Right ventricle myocardium superior (tissue), 1 donor: ENCODE results near the gene GPR142. TPM values are rescaled to one million over a fixed set of nuclear protein-coding genes. Genes with fewer than 3 reads are reported as not detected.
A peak's percentile ranks its signal among the peaks of the same experiment; 100 is the strongest.

Experiments used
- ATAC-seq: fragments of 200-7000 bp; cut with Tn5 transposase; one replicate; pipeline ENCODE4 v1.9.1; 2020; ENCODE audit warnings: mild to moderate bottlenecking; ENCODE audit not compliant: poor library complexity
- DNase-seq: peaks from one replicate; pipeline ENCODE4 v3.0.0-alpha.2; 2020
- intact Hi-C: fragments of 100-400 bp; cut with DNase I; formaldehyde crosslinking; loops from one replicate; pipeline ENCODE4 v1.11.2; 2022
- total RNA-seq: library from RNA; stranded (reverse); fragmentation: NEBNext Ultra II Directional; extraction: Animal tissue kit (Norgen Biotek cat#: 25700); gene quantifications from one replicate; pipeline ENCODE4 v1.2.1, GENCODE V29; 2021
- donor health status: DM: no; HTN: yes; CAD: no; lungs with severe emphysema.

Gene GPR142
- total RNA-seq, 1 donor from 2014 or later: not detected

- no peak for ATAC-seq
- DNase-seq: peak; percentile 27
- intact Hi-C loops: no loop called here
These were observed 41.0 kb downstream of the GPR142 start for GRCh38 chr17:74408262-74408661.

DNA sequence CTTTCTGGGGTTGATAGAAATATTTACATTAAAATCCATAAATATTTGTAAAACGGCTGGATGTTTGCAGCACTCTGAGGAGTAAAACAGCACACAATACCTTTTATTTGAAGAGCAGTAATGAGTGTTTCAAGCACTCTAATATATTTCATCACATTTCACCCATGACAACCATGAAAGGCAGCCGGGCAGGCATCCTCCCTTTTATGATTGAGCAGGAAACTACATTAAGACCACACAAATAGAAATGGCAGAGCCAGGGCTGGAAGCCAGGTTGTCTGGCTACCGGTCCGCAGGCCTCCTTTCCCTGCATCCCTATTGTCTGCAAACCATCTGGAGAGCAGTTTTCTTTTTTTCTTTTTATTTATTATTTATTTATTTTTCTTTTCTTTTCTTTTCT is 41.5 kb downstream of the GPR142 start:
- DNase-seq (peak; percentile 10), ATAC-seq (no peak)
- intact Hi-C loops: no loop called here

DNA sequence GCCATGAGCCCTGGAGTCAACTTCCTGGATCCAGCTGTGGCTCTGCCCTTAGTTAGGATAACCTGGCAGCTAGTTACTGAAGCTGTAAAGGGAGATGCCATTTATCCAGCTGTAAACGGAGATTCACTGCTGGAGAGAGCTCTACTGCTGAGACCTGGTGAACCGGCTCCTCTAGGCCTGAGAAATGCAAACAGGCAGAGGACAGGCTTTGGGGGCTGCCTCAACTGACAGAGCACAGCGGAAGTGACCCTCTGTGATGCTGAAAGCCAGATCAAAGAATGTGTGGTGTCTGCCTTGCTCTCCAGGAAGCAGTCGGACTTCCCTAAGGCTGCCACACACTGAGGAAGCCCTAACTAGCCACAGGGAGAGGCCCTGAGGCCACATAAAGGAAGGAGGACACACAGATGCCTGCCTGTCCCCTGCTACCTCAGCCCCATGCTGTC is 42.7 kb downstream of the GPR142 start:
- DNase-seq (no peak), ATAC-seq (no peak)
- intact Hi-C loops: no loop called here

DNA sequence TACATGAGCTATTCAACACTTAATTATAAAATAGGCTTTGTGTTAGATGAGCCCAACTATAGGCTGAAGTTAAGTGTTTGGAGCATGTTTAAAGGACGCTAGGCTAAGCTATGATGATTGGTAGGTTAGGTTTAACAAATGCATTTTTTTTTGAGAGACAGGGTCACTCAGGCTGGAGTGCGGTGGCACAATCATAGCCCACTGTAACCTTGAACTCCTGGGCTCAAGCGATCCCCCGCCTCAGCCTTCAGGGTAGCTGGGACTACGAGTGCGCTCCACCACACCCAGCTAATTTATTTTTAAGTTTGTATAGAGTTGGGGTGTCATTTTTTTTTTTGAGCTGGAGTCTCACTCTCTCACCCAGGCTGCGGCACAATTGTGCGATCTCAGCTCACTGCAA is 45.3 kb downstream of the GPR142 start:
- ATAC-seq: no peak
- peak; percentile 12 for DNase-seq
- intact Hi-C loops: no loop called here

- ATAC-seq: no peak
- no peak for DNase-seq
- intact Hi-C loops: no loop called here
These were observed 46.2 kb downstream of the GPR142 start for GRCh38 chr17:74413491-74413890.

DNA sequence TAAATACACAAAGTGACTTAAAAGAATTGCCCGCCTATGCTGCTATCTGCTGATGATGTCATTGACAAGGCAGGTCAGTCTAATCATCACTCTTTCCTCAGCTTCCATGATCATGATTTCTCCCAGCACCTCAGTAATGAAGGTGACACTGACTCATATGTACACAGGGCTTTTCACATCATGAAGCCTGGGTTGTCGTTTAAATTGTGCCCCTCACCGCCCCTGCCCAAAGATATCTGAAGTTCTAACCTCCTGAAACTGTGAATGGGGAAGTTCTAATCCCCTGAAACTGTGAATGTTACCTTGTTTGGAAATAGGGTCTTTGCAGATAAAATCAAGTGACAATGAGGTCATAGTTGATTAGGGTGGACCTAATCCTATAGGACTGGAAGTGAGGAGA is 47.2 kb downstream of the GPR142 start:
- intact Hi-C loops: no loop called here
- no peak for ATAC-seq
- DNase-seq: peak; percentile 3

GRCh38 chr17:74415608-74416396 is 48.5 kb downstream of the GPR142 start:
- DNase-seq (peak; percentile 1), ATAC-seq (no peak)
- intact Hi-C loops: no loop called here

- DNase-seq: peak; percentile 25
- ATAC-seq: peak; percentile 31
- intact Hi-C loops: no loop called here
These were observed 50.1 kb downstream of the GPR142 start for GRCh38 chr17:74417178-74418045.

- no peak for DNase-seq
- intact Hi-C loops: no loop called here
- no peak for ATAC-seq
These were observed 52.7 kb downstream of the GPR142 start for GRCh38 chr17:74419928-74420411.

Other genes with a start within 250 kb of the GPR142 start
- gene RPL38, start 163.8 kb upstream of the GPR142 start, total RNA-seq: 691 TPM
- gene TTYH2, start 153.9 kb upstream of the GPR142 start, total RNA-seq: 41.8 TPM
- not detected for gene DNAI2, start 93.3 kb upstream of the GPR142 start, total RNA-seq
- 0.22 TPM for gene KIF19, start 41.3 kb upstream of the GPR142 start, total RNA-seq
- gene BTBD17, start 5.6 kb upstream of the GPR142 start, total RNA-seq: not detected
- gene GPRC5C, start 64.6 kb downstream of the GPR142 start, total RNA-seq: 30.5 TPM
- gene CD300A, start 99.1 kb downstream of the GPR142 start, total RNA-seq: 1.7 TPM
- gene CD300LB, start 164.0 kb downstream of the GPR142 start, total RNA-seq: 0.16 TPM
- 1.00 TPM for gene CD300C, start 178.6 kb downstream of the GPR142 start, total RNA-seq
- gene CD300H, start 200.0 kb downstream of the GPR142 start, total RNA-seq: not detected
- not detected for gene CD300LD, start 224.8 kb downstream of the GPR142 start, total RNA-seq